IMR-90 (cell line): ENCODE measurements around the gene COL13A1. TPM values are rescaled to one million over a fixed set of nuclear protein-coding genes. Genes with fewer than 3 reads are reported as not detected.

ENCODE experiments used
- ATAC-seq: fragments of 200-7000 bp; cut with Tn5 transposase; 2 replicates; pipeline ENCODE4 v1.9.1; 2020; ENCODE audit warnings: low read depth, mild to moderate bottlenecking, moderate library complexity
- BruUV-seq: library from RNA; stranded (reverse); fragments of 400-500 nt; replicated peaks from 2 replicates; lab custom pipeline; 2021; lab: Mats Ljungman, UMichigan
- CTCF ChIA-PET: fragments of 300-600 bp; formaldehyde crosslinking; extraction: SDS; loops from one replicate; lab custom pipeline; 2021; ENCODE audit warnings: antibody characterized with exemption; lab: Yijun Ruan, JAX
- POLR2A ChIA-PET: fragments of 300-600 bp; sonication (Branson Sonifier 250); formaldehyde crosslinking; loops from one replicate; lab custom pipeline; 2022; ENCODE audit warnings: antibody characterized with exemption; ENCODE audit not compliant: unreplicated experiment; lab: Charles Lee
- DNase-seq: peaks from one replicate; pipeline ENCODE4 v3.0.0; 2013
- H2AFZ ChIP-seq: replicated peaks from 2 replicates; pipeline ENCODE3; 2013; ENCODE audit warnings: low read length, mild to moderate bottlenecking; ENCODE audit not compliant: poor library complexity
- H2AK5ac ChIP-seq: 2 replicates; pipeline ENCODE4 v1.6.1; 2013; ENCODE audit warnings: low read depth, low read length, inconsistent platforms
- H2AK9ac ChIP-seq: replicated peaks from 2 replicates; pipeline ENCODE3; 2013; ENCODE audit warnings: mild to moderate bottlenecking, low read depth, low read length, moderate library complexity; ENCODE audit not compliant: poor library complexity
- H2BK120ac ChIP-seq: 2 replicates; pipeline ENCODE4 v1.6.1; 2013; ENCODE audit warnings: low read depth, low read length, inconsistent platforms
- H2BK15ac ChIP-seq: 3 replicates; pipeline ENCODE4 v1.6.1; 2013; ENCODE audit warnings: low read depth, low read length, inconsistent platforms
- H2BK20ac ChIP-seq: 2 replicates; pipeline ENCODE4 v1.6.1; 2013; ENCODE audit warnings: low read depth, mild to moderate bottlenecking, inconsistent platforms, low read length, moderate library complexity
- H2BK5ac ChIP-seq: 2 replicates; pipeline ENCODE4 v1.6.1; 2013; ENCODE audit warnings: mild to moderate bottlenecking, low read depth, low read length, inconsistent platforms; ENCODE audit not compliant: poor library complexity, severe bottlenecking
- H3K14ac ChIP-seq: replicated peaks from 2 replicates; pipeline ENCODE4 v1.6.1; 2013; ENCODE audit warnings: low read depth, low read length, inconsistent platforms
- H3K18ac ChIP-seq: 2 replicates; pipeline ENCODE4 v1.6.1; 2013; ENCODE audit warnings: low read depth, low read length, control low read depth
- H3K23ac ChIP-seq: 2 replicates; pipeline ENCODE4 v1.6.1; 2013; ENCODE audit warnings: low read depth, low read length, inconsistent platforms
- H3K27ac ChIP-seq: 2 replicates; pipeline ENCODE4 v1.5.1; 2013; ENCODE audit warnings: mild to moderate bottlenecking, control low read depth, low read length; ENCODE audit not compliant: insufficient read depth
- H3K27me3 ChIP-seq: 2 replicates; pipeline ENCODE4 v1.6.1; 2013; ENCODE audit warnings: low read length; ENCODE audit not compliant: control insufficient read depth, insufficient read depth
- H3K36me3 ChIP-seq: 2 replicates; pipeline ENCODE4 v1.6.1; 2013; ENCODE audit warnings: low read length, mixed read lengths; ENCODE audit not compliant: control insufficient read depth, insufficient read depth
- H3K4ac ChIP-seq: 2 replicates; pipeline ENCODE4 v1.6.1; 2013; ENCODE audit warnings: low read depth, low read length, inconsistent platforms
- H3K4me1 ChIP-seq: 2 replicates; pipeline ENCODE4 v1.6.1; 2013; ENCODE audit warnings: low read length, mixed read lengths; ENCODE audit not compliant: control insufficient read depth, insufficient read depth
- H3K4me2 ChIP-seq: 2 replicates; pipeline ENCODE4 v1.6.1; 2013; ENCODE audit warnings: low read depth, mild to moderate bottlenecking, control low read depth, low read length, moderate library complexity
- H3K4me3 ChIP-seq: 2 replicates; pipeline ENCODE4 v1.5.1; 2013; ENCODE audit warnings: low read depth, mild to moderate bottlenecking, control low read depth, low read length, moderate library complexity; ENCODE audit not compliant: insufficient read depth
- H3K56ac ChIP-seq: 2 replicates; pipeline ENCODE4 v1.6.1; 2013; ENCODE audit warnings: low read length, inconsistent platforms; ENCODE audit not compliant: insufficient read depth; ENCODE audit errors: extremely low read depth
- H3K79me1 ChIP-seq, 2 experiments: 2 replicates each; pipeline ENCODE4 v1.6.1; 2013; ENCODE audit warnings: low read length in 2 of 2, inconsistent platforms in 1 of 2, low read depth in 1 of 2
- H3K9ac ChIP-seq: 2 replicates; pipeline ENCODE4 v1.6.1; 2013; ENCODE audit warnings: low read depth, low read length, control low read depth
- H3K9me1 ChIP-seq: 2 replicates; pipeline ENCODE4 v1.6.1; 2013; ENCODE audit warnings: low read length, inconsistent platforms; ENCODE audit not compliant: insufficient read depth
- H3K9me3 ChIP-seq: 2 replicates; pipeline ENCODE4 v1.6.1; 2013; ENCODE audit warnings: low read length; ENCODE audit not compliant: control insufficient read depth, insufficient read depth
- H4K20me1 ChIP-seq: 2 replicates; pipeline ENCODE4 v1.6.1; 2013; ENCODE audit warnings: low read length, inconsistent platforms; ENCODE audit not compliant: insufficient read depth
- H4K5ac ChIP-seq: 2 replicates; pipeline ENCODE4 v1.6.1; 2013; ENCODE audit warnings: mild to moderate bottlenecking, low read depth, low read length, control low read depth
- H4K8ac ChIP-seq, 2 experiments: 2 replicates each; pipeline ENCODE4 v1.6.1; 2013; ENCODE audit warnings: low read depth in 2 of 2, low read length in 2 of 2, control low read depth in 1 of 2, inconsistent platforms in 1 of 2
- H4K91ac ChIP-seq: 2 replicates; pipeline ENCODE4 v1.6.1; 2013; ENCODE audit warnings: low read depth, low read length, inconsistent platforms; ENCODE audit not compliant: insufficient read depth
- BHLHE40 ChIP-seq: fragments of 150-350 bp; IDR thresholded peaks from 2 replicates; pipeline ENCODE4 v1.6.1; 2016; ENCODE audit warnings: mild to moderate bottlenecking, low read depth, low read length
- CHD1 ChIP-seq: IDR thresholded peaks from 2 replicates; pipeline ENCODE4 v1.6.1; 2012; ENCODE audit warnings: low read depth, low read length, improper control_type of control experiment
- ELK1 ChIP-seq: fragments of 150-350 bp; IDR thresholded peaks from 2 replicates; pipeline ENCODE4 v1.6.1; 2016; ENCODE audit warnings: low read depth, mild to moderate bottlenecking, low read length, moderate library complexity, borderline replicate concordance
- FOS ChIP-seq: fragments of 150-350 bp; IDR thresholded peaks from 2 replicates; pipeline ENCODE4 v1.6.1; 2016; ENCODE audit warnings: low read depth, low read length
- MAFK ChIP-seq: IDR thresholded peaks from 2 replicates; pipeline ENCODE4 v1.6.1; 2012; ENCODE audit warnings: low read depth, low read length, improper control_type of control experiment
- MAZ ChIP-seq: IDR thresholded peaks from 2 replicates; pipeline ENCODE4 v1.6.1; 2012; ENCODE audit warnings: low read depth, mild to moderate bottlenecking, low read length, improper control_type of control experiment, moderate library complexity, borderline replicate concordance
- NFE2L2 ChIP-seq: fragments of 150-350 bp; IDR thresholded peaks from 2 replicates; pipeline ENCODE4 v1.6.1; 2016; ENCODE audit warnings: low read depth, mild to moderate bottlenecking, low read length
- RAD21 ChIP-seq: IDR thresholded peaks from 2 replicates; pipeline ENCODE4 v1.6.1; 2012; ENCODE audit warnings: low read length, improper control_type of control experiment
- RCOR1 ChIP-seq: IDR thresholded peaks from 2 replicates; pipeline ENCODE4 v1.6.1; 2012; ENCODE audit warnings: mild to moderate bottlenecking, low read length, improper control_type of control experiment; ENCODE audit not compliant: insufficient replicate concordance
- RFX5 ChIP-seq: IDR thresholded peaks from 2 replicates; pipeline ENCODE4 v1.8.0; 2012; ENCODE audit warnings: low read depth, mild to moderate bottlenecking, low read length, moderate library complexity
- SMC3 ChIP-seq: fragments of 150-350 bp; IDR thresholded peaks from 2 replicates; pipeline ENCODE4 v1.6.1; 2016; ENCODE audit warnings: low read depth, mild to moderate bottlenecking, antibody characterized with exemption, low read length, moderate library complexity
- USF2 ChIP-seq: fragments of 150-350 bp; IDR thresholded peaks from 2 replicates; pipeline ENCODE4 v1.6.1; 2017; ENCODE audit warnings: mild to moderate bottlenecking, antibody characterized with exemption, low read length, low read depth
- WGBS, 2 experiments: methylation state at CpG; one replicate each; pipeline versions ENCODE4 v1.1.5 to v1.1.7; 2013; ENCODE audit warnings: missing lambda C conversion rate in 2 of 2; ENCODE audit not compliant: insufficient read length in 1 of 2; ENCODE audit errors: extremely low coverage in 2 of 2; 5-methylcytosine and 5-hydroxymethylcytosine counted together
- dilution Hi-C: fragments of 300-500 bp; cut with HindIII; formaldehyde crosslinking; loops from one replicate; pipeline ENCODE4 v1.14.3; 2018; ENCODE audit warnings: low sequenced_read_pairs; ENCODE audit not compliant: unreplicated experiment
- in situ Hi-C: fragments of 300-500 bp; cut with MboI; formaldehyde crosslinking; loops from 3 replicates; pipeline ENCODE4 v1.14.3; 2019; ENCODE audit warnings: low sequenced_read_pairs, inconsistent platforms, mixed read lengths
- intact Hi-C: fragments of 100-400 bp; cut with micrococcal nuclease; formaldehyde crosslinking; loops from 2 replicates; pipeline ENCODE4 v1.10.0; 2022
- polyA plus RNA-seq, 3 experiments: library from polyadenylated mRNA; depleted of rRNA; stranded (reverse); fragments of >200 nt; gene quantifications; 2 replicates each; pipeline ENCODE4 v1.2.3, GENCODE V29; 2012; ENCODE audit warnings: low replicate concordance in 1 of 3
- total RNA-seq: library from RNA; depleted of rRNA; stranded (reverse); fragments of >200 nt; gene quantifications from 2 replicates; pipeline ENCODE4 v1.2.3, GENCODE V29; 2012

Gene COL13A1
- total and polyA plus RNA-seq, 2 of the 4 experiments (the other 2 are of a cell fraction): 12.2 to 31.3 TPM

GRCh38 chr10:69850440-69850839 lies 48.7 kb downstream of the COL13A1 start:
- Histone ChIP-seq H3K18ac (no peak overlapping the region), H2BK120ac (no peak overlapping the region), H2BK5ac (no peak overlapping the region), H3K79me1 (peaks cover 13 to 64% of the 10 kb centered on the region in 2 experiments), H3K14ac (no peak overlapping the region), H3K4me3 (no peak overlapping the region), H3K56ac (no peak overlapping the region), H2BK20ac (no peak overlapping the region), H4K5ac (no peak overlapping the region), H2AFZ (no peak overlapping the region), H3K36me3 (no peaks in the 10 kb centered on the region), H3K4me1 (peaks cover 21% of the 10 kb centered on the region), H3K23ac (no peak overlapping the region), H2AK5ac (no peak overlapping the region), H3K9ac (no peak overlapping the region), H4K91ac (no peak overlapping the region), H3K27ac (no peak overlapping the region), H3K9me1 (peaks cover 22% of the 10 kb centered on the region), H3K9me3 (no peaks in the 10 kb centered on the region), H4K8ac (no peak overlapping the region), H3K4ac (no peak overlapping the region), H2AK9ac (no peak overlapping the region), H2BK15ac (no peak overlapping the region), H4K20me1 (no peaks in the 10 kb centered on the region), H3K27me3 (no peaks in the 10 kb centered on the region), H3K4me2 (no peak overlapping the region)
- intact Hi-C loops (no loop called here), dilution Hi-C loops (no loop called here), in situ Hi-C loops (no loop called here)
- ChIA-PET CTCF (no interaction called here), POLR2A (no interaction called here)
- TF ChIP-seq NFE2L2 (no peak), RAD21 (no peak), RCOR1 (no peak), ELK1 (no peak), RFX5 (no peak), BHLHE40 (no peak), FOS (no peak), CHD1 (no peak), SMC3 (no peak), USF2 (no peak), MAFK (no peak), MAZ (no peak)
- BruUV-seq: no TSS peak
- ATAC-seq: no peak
- no peak for DNase-seq
- no CpG with 5 or more reads among the region's 6 CpGs for WGBS, 2 experiments
